PC-3 (cell line): ENCODE results near the gene RPL35.

Experiments used
- EZH2 ChIP-seq: fragments of 300-600 bp; sonication (generic); IDR thresholded peaks from one replicate; pipeline ENCODE4 v1.6.1; 2017; ENCODE audit warnings: antibody characterized with exemption, mild to moderate bottlenecking, low read length; ENCODE audit not compliant: unreplicated experiment
- TF ChIP-seq, protein P1 (sequence below): fragments of 300-600 bp; sonication (generic); conservative IDR thresholded peaks from 2 replicates; pipeline ENCODE4 v1.5.1; 2017; ENCODE audit warnings: antibody characterized with exemption, low read depth, mild to moderate bottlenecking, low read length

DNA sequence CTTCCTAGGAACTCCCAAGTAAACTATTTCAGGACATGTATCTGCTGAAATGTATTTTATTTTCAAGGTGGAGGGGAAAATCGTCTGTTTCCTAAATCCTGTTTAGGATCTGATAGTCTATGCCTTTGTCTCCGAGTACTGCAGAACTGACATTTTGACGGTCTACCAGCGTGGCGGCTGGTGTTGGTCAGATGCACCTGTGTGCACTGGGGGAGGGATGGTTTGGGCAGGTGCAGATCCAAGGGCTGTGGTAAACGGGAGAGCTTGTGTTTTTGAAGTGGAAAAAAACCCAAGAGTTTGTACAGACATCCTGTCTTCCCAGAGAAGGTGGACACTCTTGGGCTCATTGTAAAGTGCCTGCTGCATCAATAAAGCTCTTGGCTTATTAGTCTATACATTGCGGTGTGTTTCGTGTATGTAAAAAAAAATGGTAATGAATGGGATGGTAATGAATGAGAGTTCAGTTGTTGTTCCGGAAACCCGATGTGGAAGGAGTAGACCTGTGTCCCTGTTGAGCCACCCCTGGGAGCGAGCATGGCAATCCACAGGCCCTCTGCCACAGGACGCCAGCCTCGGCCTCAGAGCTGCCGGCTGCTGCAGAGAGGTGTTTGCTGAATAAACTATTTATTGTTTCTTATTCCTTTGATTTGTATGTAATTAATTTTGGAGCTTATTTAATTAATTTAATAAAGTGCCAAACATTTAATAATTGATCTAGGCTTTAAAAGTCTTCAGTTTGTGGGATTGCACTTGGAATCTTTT lies 15.4 kb upstream of the RPL35 start:
- TF ChIP-seq, protein P1, sequence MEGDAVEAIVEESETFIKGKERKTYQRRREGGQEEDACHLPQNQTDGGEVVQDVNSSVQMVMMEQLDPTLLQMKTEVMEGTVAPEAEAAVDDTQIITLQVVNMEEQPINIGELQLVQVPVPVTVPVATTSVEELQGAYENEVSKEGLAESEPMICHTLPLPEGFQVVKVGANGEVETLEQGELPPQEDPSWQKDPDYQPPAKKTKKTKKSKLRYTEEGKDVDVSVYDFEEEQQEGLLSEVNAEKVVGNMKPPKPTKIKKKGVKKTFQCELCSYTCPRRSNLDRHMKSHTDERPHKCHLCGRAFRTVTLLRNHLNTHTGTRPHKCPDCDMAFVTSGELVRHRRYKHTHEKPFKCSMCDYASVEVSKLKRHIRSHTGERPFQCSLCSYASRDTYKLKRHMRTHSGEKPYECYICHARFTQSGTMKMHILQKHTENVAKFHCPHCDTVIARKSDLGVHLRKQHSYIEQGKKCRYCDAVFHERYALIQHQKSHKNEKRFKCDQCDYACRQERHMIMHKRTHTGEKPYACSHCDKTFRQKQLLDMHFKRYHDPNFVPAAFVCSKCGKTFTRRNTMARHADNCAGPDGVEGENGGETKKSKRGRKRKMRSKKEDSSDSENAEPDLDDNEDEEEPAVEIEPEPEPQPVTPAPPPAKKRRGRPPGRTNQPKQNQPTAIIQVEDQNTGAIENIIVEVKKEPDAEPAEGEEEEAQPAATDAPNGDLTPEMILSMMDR: no peak
- TF ChIP-seq EZH2: no peak
